HFFc6 (cell line): Measurements from ENCODE around the gene CRABP2. TPM values are rescaled to one million over a fixed set of nuclear protein-coding genes. Genes with fewer than 3 reads are reported as not detected.

ENCODE experiments used
- DNase-seq: peaks from one replicate; pipeline ENCODE4 v3.0.0-alpha.2; 2018
- H3K27ac Mint-ChIP-seq: 2 replicates; pipeline ENCODE4 v1.8.0; 2020; ENCODE audit warnings: mild to moderate bottlenecking, mixed read lengths
- H3K27me3 Mint-ChIP-seq: 2 replicates; pipeline ENCODE4 v1.8.0; 2021; ENCODE audit warnings: mild to moderate bottlenecking, moderate library complexity, mixed read lengths; ENCODE audit not compliant: insufficient read depth
- H3K36me3 Mint-ChIP-seq: 2 replicates; pipeline ENCODE4 v1.8.0; 2021; ENCODE audit warnings: low read depth, mixed read lengths
- H3K4me1 Mint-ChIP-seq: 2 replicates; pipeline ENCODE4 v1.8.0; 2020; ENCODE audit warnings: low read depth, mixed read lengths
- H3K4me3 Mint-ChIP-seq: 2 replicates; pipeline ENCODE4 v1.8.0; 2020; ENCODE audit warnings: mild to moderate bottlenecking, moderate library complexity, mixed read lengths
- H3K9me3 Mint-ChIP-seq: 2 replicates; pipeline ENCODE4 v1.8.0; 2020; ENCODE audit warnings: mild to moderate bottlenecking, mixed read lengths
- CTCF ChIP-seq: fragments of 200-600 bp; sonication (generic); IDR thresholded peaks from 2 replicates; pipeline ENCODE4 v1.5.0; 2021; ENCODE audit warnings: antibody characterized with exemption, mild to moderate bottlenecking
- total RNA-seq, 6 experiments: library from RNA; stranded (reverse); fragmentation: NEBNext Ultra II Directional; extraction: Animal tissue kit (Norgen Biotek cat#: 25700); gene quantifications; 2 replicates in 1 of 6; 3 replicates in 5 of 6; pipeline ENCODE4 v1.2.3, GENCODE V29; 2021

Gene CRABP2
- total RNA-seq, 6 experiments from 2014 or later, result 55.9 to 70.4 (median 59.2) TPM

DNA sequence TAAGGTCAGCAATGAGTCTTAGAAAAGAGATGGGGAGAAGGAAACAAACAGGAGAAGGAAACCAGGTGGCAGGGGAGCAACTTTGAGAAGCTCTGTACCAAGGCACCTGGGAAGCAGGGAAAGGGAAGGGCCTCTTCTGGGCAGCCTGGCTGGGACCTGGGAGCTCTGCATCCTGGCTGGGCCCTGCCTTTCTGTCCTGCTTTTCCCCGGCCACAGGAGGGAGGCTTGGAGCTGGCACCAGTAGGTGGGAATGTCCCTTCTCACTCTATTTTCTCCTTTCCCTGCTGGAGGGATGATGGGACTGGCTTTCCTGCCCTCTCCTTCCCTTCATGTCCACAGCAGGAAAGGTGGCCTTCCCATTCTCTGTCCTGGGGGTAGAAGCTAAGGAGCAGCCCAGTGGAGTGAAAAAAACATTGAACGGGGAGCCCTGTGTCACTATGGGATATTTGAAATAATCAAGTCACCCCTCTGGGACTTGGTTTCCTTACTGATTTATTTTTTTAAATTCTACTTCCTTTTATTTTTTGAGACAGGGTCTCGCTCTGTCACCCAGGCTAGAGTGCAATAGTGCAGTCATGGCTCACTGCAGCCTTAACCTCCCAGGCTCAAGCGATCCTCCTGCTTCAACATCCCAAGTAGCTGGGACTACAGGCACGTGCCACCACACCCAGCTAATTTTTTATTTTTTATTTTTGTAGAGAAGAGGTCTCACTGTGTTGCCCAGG, 23.1 kb downstream of the CRABP2 start:
- no peak for DNase-seq
- peaks cover 2% of the 10 kb centered on the region for H3K27me3 Mint-ChIP-seq
- H3K27ac Mint-ChIP-seq, result no peak overlapping the region
- no peak overlapping the region for H3K4me3 Mint-ChIP-seq
- peaks cover 32% of the 10 kb centered on the region for H3K4me1 Mint-ChIP-seq
- H3K36me3 Mint-ChIP-seq, result no peaks in the 10 kb centered on the region
- H3K9me3 Mint-ChIP-seq, result no peaks in the 10 kb centered on the region
- peak; percentile 31; the same call in 1 of the 2 replicates for TF ChIP-seq CTCF

DNA sequence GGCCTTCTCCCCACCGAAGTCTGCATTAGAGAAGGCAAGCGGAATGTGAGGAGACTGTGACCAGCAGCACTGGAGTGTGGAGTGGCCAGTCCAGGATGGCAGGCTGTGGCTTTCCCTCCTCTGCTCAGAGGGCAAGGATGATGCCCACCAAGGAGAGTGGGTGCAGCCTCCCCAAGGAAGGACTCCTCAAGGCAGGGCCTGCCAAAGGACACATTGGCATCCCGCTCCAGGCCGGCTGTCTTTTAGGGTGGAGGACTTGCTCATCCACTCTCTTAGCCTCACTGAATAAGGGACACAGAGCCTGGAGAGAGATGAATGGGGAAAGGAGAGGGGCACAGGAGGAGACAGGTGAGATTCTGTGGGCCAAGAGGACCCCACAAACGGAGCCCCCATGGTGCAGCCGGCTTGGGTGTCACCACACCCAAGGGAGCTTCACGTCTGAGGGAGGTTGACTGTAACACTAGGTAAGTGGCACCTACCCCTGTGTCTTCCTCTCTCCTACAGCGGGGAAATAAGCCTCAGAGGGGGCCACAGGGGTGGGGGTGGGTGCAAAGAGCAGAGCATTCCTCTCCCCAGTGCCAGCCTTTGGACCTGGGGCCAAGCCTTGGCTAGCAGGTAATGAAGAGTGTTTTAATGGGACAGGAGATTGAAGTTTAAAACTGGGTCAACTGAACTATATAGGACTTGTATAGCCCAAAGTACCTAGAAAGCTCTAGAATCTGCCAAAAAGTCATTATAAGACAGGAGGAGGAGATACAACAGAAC, 24.0 kb downstream of the CRABP2 start:
- Mint-ChIP-seq H3K9me3 (no peaks in the 10 kb centered on the region), H3K36me3 (no peaks in the 10 kb centered on the region), H3K27me3 (peaks cover 1% of the 10 kb centered on the region), H3K4me1 (peaks cover 35% of the 10 kb centered on the region), H3K4me3 (no peak overlapping the region), H3K27ac (no peak overlapping the region)
- no peak for DNase-seq
- TF ChIP-seq CTCF, result no peak

GRCh38 chr1:156680056-156680455, 25.3 kb downstream of the CRABP2 start:
- TF ChIP-seq CTCF, result no peak
- no peaks in the 10 kb centered on the region for H3K9me3 Mint-ChIP-seq
- no peak for DNase-seq
- H3K27me3 Mint-ChIP-seq, result peaks cover 1% of the 10 kb centered on the region
- peaks cover 43% of the 10 kb centered on the region for H3K4me1 Mint-ChIP-seq
- H3K27ac Mint-ChIP-seq, result no peak overlapping the region
- H3K36me3 Mint-ChIP-seq, result peaks cover 4% of the 10 kb centered on the region; the same call in 1 of the 2 replicates
- no peak overlapping the region for H3K4me3 Mint-ChIP-seq

- H3K36me3 Mint-ChIP-seq, result peaks cover 15% of the 10 kb centered on the region; the same call in 1 of the 2 replicates
- TF ChIP-seq CTCF, result peak; percentile 90
- peaks cover 44% of the 10 kb centered on the region for H3K4me1 Mint-ChIP-seq
- peaks cover 1% of the 10 kb centered on the region for H3K27me3 Mint-ChIP-seq
- no peaks in the 10 kb centered on the region for H3K9me3 Mint-ChIP-seq
- DNase-seq, result peak; percentile 69
- peak overlapping the region; percentile 58 for H3K27ac Mint-ChIP-seq
- peak overlapping the region; percentile 84 for H3K4me3 Mint-ChIP-seq
Observed at GRCh38 chr1:156677616-156678596, 27.5 kb downstream of the CRABP2 start.
